Measurements from ENCODE around the gene B9D1. TPM values are rescaled to one million over a fixed set of nuclear protein-coding genes. Genes with fewer than 3 reads are reported as not detected.

Gene B9D1
- total and polyA plus RNA-seq, 9 of the 15 experiments (the other 6 are each of a cell fraction or from before 2014, with no cell fraction given): 8.9 to 28.0 (median 17.9) TPM

DNA sequence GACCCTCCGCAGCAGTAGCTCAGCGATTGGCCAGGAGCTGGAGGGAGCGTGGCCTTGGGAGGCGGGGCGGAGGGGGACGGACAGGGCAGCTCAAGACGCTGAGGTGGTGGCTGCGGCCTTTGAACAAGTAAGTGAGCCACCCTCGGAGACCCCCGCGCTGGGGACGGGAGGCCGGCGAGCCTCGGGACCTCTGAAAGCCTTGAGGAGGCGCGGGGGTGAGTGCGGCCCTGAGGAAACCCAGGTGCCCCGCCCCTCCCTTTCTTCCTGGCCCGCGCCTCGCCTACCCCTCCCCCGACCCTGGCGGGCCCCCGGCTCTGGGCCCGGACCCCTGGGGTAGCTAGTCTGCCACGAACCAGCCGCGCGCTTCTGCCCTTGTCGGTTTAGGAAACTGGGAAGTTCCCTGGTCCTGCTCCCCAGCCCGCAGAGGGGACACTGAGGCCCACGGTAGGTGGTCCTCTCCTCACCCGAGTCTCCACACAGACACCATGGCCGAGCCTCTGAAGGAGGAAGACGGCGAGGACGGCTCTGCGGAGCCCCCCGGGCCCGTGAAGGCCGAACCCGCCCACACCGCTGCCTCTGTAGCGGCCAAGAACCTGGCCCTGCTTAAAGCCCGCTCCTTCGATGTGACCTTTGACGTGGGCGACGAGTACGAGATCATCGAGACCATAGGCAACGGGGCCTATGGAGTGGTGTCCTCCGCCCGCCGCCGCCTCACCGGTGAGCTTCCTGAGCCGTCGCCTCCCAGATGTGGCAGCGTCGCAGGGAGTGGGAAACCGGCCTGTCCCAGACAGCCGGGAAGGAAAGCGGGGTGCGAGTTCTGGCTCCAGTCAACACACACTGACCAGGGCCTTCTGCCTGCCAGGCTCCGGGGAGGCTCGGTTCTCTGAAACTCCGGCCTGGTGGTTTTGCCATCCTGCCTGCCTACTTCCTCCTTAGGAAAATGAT lies 16.2 kb upstream of the B9D1 start, which contains the start of gene MAPK7 (continued):
- TF ChIP-seq MEF2D (tag; conservative IDR thresholded peaks at IDR 0.05; ENCODE audit: low read depth): no peak
- no peak for TF ChIP-seq NFE2 (IDR thresholded peaks at IDR 0.05; ENCODE audit: low read depth)
- no peak for TF ChIP-seq NR2F6 (CRISPR knock-in tag; IDR thresholded peaks at IDR 0.05)
- TF ChIP-seq, protein P1, sequence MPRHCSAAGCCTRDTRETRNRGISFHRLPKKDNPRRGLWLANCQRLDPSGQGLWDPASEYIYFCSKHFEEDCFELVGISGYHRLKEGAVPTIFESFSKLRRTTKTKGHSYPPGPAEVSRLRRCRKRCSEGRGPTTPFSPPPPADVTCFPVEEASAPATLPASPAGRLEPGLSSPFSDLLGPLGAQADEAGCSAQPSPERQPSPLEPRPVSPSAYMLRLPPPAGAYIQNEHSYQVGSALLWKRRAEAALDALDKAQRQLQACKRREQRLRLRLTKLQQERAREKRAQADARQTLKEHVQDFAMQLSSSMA (CRISPR knock-in tag; IDR thresholded peaks at IDR 0.05): no peak
- TF ChIP-seq KAT8 (IDR thresholded peaks at IDR 0.05; ENCODE audit: low read depth): no peak
- no peak for TF ChIP-seq IRF2 (CRISPR knock-in tag; IDR thresholded peaks at IDR 0.05)
- no peak for TF ChIP-seq GATAD2A (IDR thresholded peaks at IDR 0.05)
- TF ChIP-seq, protein P2, sequence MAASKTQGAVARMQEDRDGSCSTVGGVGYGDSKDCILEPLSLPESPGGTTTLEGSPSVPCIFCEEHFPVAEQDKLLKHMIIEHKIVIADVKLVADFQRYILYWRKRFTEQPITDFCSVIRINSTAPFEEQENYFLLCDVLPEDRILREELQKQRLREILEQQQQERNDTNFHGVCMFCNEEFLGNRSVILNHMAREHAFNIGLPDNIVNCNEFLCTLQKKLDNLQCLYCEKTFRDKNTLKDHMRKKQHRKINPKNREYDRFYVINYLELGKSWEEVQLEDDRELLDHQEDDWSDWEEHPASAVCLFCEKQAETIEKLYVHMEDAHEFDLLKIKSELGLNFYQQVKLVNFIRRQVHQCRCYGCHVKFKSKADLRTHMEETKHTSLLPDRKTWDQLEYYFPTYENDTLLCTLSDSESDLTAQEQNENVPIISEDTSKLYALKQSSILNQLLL (CRISPR knock-in tag; IDR thresholded peaks at IDR 0.05; ENCODE audit: borderline replicate concordance): no peak
- TF ChIP-seq SAP30 (IDR thresholded peaks at IDR 0.05; ENCODE audit: borderline replicate concordance, insufficient read depth, low read depth, low read length, poor library complexity, severe bottlenecking): peak; percentile 30
- no peak for TF ChIP-seq ZNF551 (CRISPR knock-in tag; IDR thresholded peaks at IDR 0.05)
- no peak for TF ChIP-seq ASH1L (IDR thresholded peaks at IDR 0.05; ENCODE audit: borderline replicate concordance, low read depth, partially characterized antibody)
- TF ChIP-seq ZBTB17 (CRISPR knock-in tag; IDR thresholded peaks at IDR 0.05): no peak
- TF ChIP-seq ETS2 (tag; IDR thresholded peaks at IDR 0.05; ENCODE audit: borderline replicate concordance, poor library complexity, severe bottlenecking): no peak
- TF ChIP-seq, protein P3, sequence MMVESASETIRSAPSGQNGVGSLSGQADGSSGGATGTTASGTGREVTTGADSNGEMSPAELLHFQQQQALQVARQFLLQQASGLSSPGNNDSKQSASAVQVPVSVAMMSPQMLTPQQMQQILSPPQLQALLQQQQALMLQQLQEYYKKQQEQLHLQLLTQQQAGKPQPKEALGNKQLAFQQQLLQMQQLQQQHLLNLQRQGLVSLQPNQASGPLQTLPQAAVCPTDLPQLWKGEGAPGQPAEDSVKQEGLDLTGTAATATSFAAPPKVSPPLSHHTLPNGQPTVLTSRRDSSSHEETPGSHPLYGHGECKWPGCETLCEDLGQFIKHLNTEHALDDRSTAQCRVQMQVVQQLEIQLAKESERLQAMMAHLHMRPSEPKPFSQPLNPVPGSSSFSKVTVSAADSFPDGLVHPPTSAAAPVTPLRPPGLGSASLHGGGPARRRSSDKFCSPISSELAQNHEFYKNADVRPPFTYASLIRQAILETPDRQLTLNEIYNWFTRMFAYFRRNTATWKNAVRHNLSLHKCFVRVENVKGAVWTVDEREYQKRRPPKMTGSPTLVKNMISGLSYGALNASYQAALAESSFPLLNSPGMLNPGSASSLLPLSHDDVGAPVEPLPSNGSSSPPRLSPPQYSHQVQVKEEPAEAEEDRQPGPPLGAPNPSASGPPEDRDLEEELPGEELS (CRISPR knock-in tag; IDR thresholded peaks at IDR 0.05; ENCODE audit: borderline replicate concordance): no peak
- TF ChIP-seq HDAC3 (IDR thresholded peaks at IDR 0.05; ENCODE audit: borderline replicate concordance, partially characterized antibody): no peak
- TF ChIP-seq, protein P4, sequence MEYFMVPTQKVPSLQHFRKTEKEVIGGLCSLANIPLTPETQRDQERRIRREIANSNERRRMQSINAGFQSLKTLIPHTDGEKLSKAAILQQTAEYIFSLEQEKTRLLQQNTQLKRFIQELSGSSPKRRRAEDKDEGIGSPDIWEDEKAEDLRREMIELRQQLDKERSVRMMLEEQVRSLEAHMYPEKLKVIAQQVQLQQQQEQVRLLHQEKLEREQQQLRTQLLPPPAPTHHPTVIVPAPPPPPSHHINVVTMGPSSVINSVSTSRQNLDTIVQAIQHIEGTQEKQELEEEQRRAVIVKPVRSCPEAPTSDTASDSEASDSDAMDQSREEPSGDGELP (CRISPR knock-in tag; IDR thresholded peaks at IDR 0.05; ENCODE audit: borderline replicate concordance): no peak
- no peak for TF ChIP-seq TEAD4 (IDR thresholded peaks at IDR 0.05; ENCODE audit: low read length)
- no peak for TF ChIP-seq TEAD4 (CRISPR knock-in tag; IDR thresholded peaks at IDR 0.05; ENCODE audit: borderline replicate concordance)
- TF ChIP-seq, protein P5, sequence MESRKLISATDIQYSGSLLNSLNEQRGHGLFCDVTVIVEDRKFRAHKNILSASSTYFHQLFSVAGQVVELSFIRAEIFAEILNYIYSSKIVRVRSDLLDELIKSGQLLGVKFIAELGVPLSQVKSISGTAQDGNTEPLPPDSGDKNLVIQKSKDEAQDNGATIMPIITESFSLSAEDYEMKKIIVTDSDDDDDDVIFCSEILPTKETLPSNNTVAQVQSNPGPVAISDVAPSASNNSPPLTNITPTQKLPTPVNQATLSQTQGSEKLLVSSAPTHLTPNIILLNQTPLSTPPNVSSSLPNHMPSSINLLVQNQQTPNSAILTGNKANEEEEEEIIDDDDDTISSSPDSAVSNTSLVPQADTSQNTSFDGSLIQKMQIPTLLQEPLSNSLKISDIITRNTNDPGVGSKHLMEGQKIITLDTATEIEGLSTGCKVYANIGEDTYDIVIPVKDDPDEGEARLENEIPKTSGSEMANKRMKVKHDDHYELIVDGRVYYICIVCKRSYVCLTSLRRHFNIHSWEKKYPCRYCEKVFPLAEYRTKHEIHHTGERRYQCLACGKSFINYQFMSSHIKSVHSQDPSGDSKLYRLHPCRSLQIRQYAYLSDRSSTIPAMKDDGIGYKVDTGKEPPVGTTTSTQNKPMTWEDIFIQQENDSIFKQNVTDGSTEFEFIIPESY (CRISPR knock-in tag; IDR thresholded peaks at IDR 0.05): no peak
- TF ChIP-seq SP1 (CRISPR knock-in tag; IDR thresholded peaks at IDR 0.05): no peak

Measured in K562 (cell line).